K562 (cell line): ENCODE measurements around the gene ABHD16A. TPM values are rescaled to one million over a fixed set of nuclear protein-coding genes. Genes with fewer than 3 reads are reported as not detected.

ENCODE experiments used
- ATAC-seq: fragments of 200-7000 bp; cut with Tn5 transposase; 3 replicates; pipeline ENCODE4 v1.9.1; 2020; ENCODE audit warnings: moderate library complexity
- BruUV-seq: library from RNA; stranded (reverse); fragments of 400-500 nt; replicated peaks from 2 replicates; lab custom pipeline; 2021; lab: Mats Ljungman, UMichigan
- CTCF ChIA-PET: fragments of 300-600 bp; formaldehyde crosslinking; extraction: SDS; loops from one replicate; lab custom pipeline; 2021; ENCODE audit warnings: low intra/inter-chr PET ratio; lab: Yijun Ruan, JAX
- POLR2A ChIA-PET: fragments of 300-600, 350-650 bp; sonication (Branson Sonifier 250); formaldehyde crosslinking; extraction: SDS; loops from one replicate; lab custom pipeline; 2021; ENCODE audit warnings: antibody characterized with exemption, inconsistent platforms; lab: Yijun Ruan, JAX
- DNase-seq, 4 experiments: peaks; one replicate each; pipeline versions ENCODE4 v3.0.0 to v3.0.0-alpha.2; 2011 to 2018; ENCODE audit warnings: low spot score in 3 of 4, mixed read lengths in 3 of 4; ENCODE audit errors: extremely low read depth in 1 of 4
- FAIRE-seq: peaks from 2 replicates; lab custom pipeline; 2011; peaks lifted over from hg19 to GRCh38; lab: Jason Lieb, UNC
- H2AFZ ChIP-seq: 2 replicates; pipeline ENCODE4 v1.6.0; 2011; ENCODE audit warnings: low read depth, low read length, control low read depth, inconsistent platforms
- H3K27ac ChIP-seq: fragments of 200-600 bp; 3 replicates; pipeline ENCODE4 v1.8.0; 2011; ENCODE audit warnings: low read depth, mild to moderate bottlenecking, control low read depth, inconsistent platforms, low read length, moderate library complexity, mixed read lengths; ENCODE audit errors: extremely low read depth
- H3K27me3 ChIP-seq, 2 experiments: fragments of 300-600 bp in 1 of 2; 2 replicates in 1 of 2; 3 replicates in 1 of 2; pipeline versions ENCODE4 v1.6.0 to v1.8.0; 2011; ENCODE audit warnings: inconsistent platforms in 2 of 2, low read length in 2 of 2, mild to moderate bottlenecking in 1 of 2, mixed read lengths in 1 of 2, moderate library complexity in 1 of 2; ENCODE audit not compliant: control insufficient read depth in 2 of 2, insufficient read depth in 2 of 2
- H3K36me3 ChIP-seq: fragments of 300-600 bp; 3 replicates; pipeline ENCODE4 v1.8.0; 2011; ENCODE audit warnings: mild to moderate bottlenecking, low read length, inconsistent platforms; ENCODE audit not compliant: control insufficient read depth, insufficient read depth
- H3K4me1 ChIP-seq, 2 experiments: fragments of 200-600 bp in 1 of 2; replicated peaks in 1 of 2; 2 replicates in 1 of 2; 3 replicates in 1 of 2; pipeline versions ENCODE4 v1.5.1 to v1.8.0; 2011; ENCODE audit warnings: inconsistent platforms in 2 of 2, low read length in 2 of 2, mild to moderate bottlenecking in 1 of 2, mixed read lengths in 1 of 2, moderate library complexity in 1 of 2; ENCODE audit not compliant: control insufficient read depth in 2 of 2, insufficient read depth in 2 of 2
- H3K4me2 ChIP-seq: 2 replicates; pipeline ENCODE4 v1.6.1; 2011; ENCODE audit warnings: low read length, control low read depth, inconsistent platforms, mixed read lengths; ENCODE audit not compliant: insufficient read depth
- H3K4me3 ChIP-seq: fragments of 200-600 bp; sonication (generic), shearing (Covaris generic); 2 replicates; pipeline ENCODE4 v1.5.1; 2016; ENCODE audit warnings: control low read depth, inconsistent platforms
- H3K79me2 ChIP-seq: fragments of 200-600 bp; 3 replicates; pipeline ENCODE4 v1.8.0; 2011; ENCODE audit warnings: low read length, inconsistent platforms; ENCODE audit not compliant: control insufficient read depth, insufficient read depth
- H3K9ac ChIP-seq, 2 experiments: 2 replicates each; pipeline versions ENCODE4 v1.6.0 to v1.6.1; 2011; ENCODE audit warnings: low read depth in 2 of 2, low read length in 2 of 2, control low read depth in 1 of 2, inconsistent platforms in 1 of 2, mild to moderate bottlenecking in 1 of 2, mixed read lengths in 1 of 2; ENCODE audit not compliant: insufficient read depth in 1 of 2
- H3K9me1 ChIP-seq: one replicate; pipeline ENCODE4 v1.6.0; 2011; ENCODE audit warnings: inconsistent platforms, mild to moderate bottlenecking, low read length, moderate library complexity; ENCODE audit not compliant: control insufficient read depth, insufficient read depth
- H3K9me3 ChIP-seq: replicated peaks from 2 replicates; pipeline ENCODE4 v1.5.1; 2011; ENCODE audit warnings: low read depth, low read length, inconsistent platforms; ENCODE audit not compliant: control insufficient read depth, insufficient read depth
- H4K20me1 ChIP-seq: replicated peaks from 2 replicates; pipeline ENCODE4 v1.6.1; 2011; ENCODE audit warnings: low read length, inconsistent platforms, mixed read lengths; ENCODE audit not compliant: control insufficient read depth, insufficient read depth
- RREB1 ChIP-seq: fragments of 250-450 bp; sonication (Bioruptor Pico); IDR thresholded peaks from 2 replicates; pipeline ENCODE4 v1.4.0; 2020
- THAP12 ChIP-seq: fragments of 250-450 bp; sonication (Bioruptor Pico); IDR thresholded peaks from 2 replicates; pipeline ENCODE4 v1.9.0; 2021; ENCODE audit warnings: mild to moderate bottlenecking, inconsistent platforms
- WGBS: fragments of 100-300 bp; shearing (Covaris generic); methylation state at CpG from one replicate; pipeline ENCODE4 v1.1.6; 2016; ENCODE audit warnings: low coverage, mixed read lengths; ENCODE audit not compliant: insufficient coverage; ENCODE audit errors: missing lambda C conversion rate; 5-methylcytosine and 5-hydroxymethylcytosine counted together
- in situ Hi-C: fragments of 300-500 bp; cut with MboI; formaldehyde crosslinking; loops from 4 replicates; pipeline ENCODE4 v1.15.0; 2018; ENCODE audit warnings: inconsistent platforms, mixed read lengths
- intact Hi-C: fragments of 100-400 bp; cut with micrococcal nuclease; formaldehyde crosslinking; loops from 2 replicates; pipeline ENCODE4 v1.14.2; 2022
- polyA plus RNA-seq, 8 experiments: library from polyadenylated mRNA; depleted of rRNA in 4 of 8; stranded (reverse) in 5 of 8; unstranded in 3 of 8; fragments of >200 nt; fragmentation: Nextera tagmentation in 2 of 8; fragmentation: Illumina TruSeq in 1 of 8; extraction: Ambion mirVana in 2 of 8; extraction: Trizol in 1 of 8; gene quantifications; 2 replicates each; pipeline versions ENCODE4 v1.2.1 to v1.2.3, GENCODE V29; 2011 to 2014; ENCODE audit warnings: inconsistent platforms in 1 of 8, missing spikeins in 1 of 8
- total RNA-seq, 7 experiments: library from RNA; depleted of rRNA in 6 of 7; stranded (reverse); fragments of >200 nt in 6 of 7; fragmentation: Illumina TruSeq in 2 of 7; extraction: Trizol in 2 of 7; gene quantifications; 2 replicates each; pipeline versions ENCODE4 v1.2.1 to v1.2.3, GENCODE V29; 2011 to 2021; ENCODE audit warnings: low replicate concordance in 1 of 7
- TF ChIP-seq, protein P1 (sequence below): fragments of 450-650 bp; formaldehyde crosslinking; conservative IDR thresholded peaks from 2 replicates; pipeline ENCODE4 v1.4.0; 2022; ENCODE audit warnings: mild to moderate bottlenecking, missing genetic modification characterization
- TF ChIP-seq, protein P2 (sequence below): sonication (generic); formaldehyde crosslinking; IDR thresholded peaks from 2 replicates; pipeline ENCODE4 v1.8.1; 2023; ENCODE audit warnings: missing genetic modification reagents, mild to moderate bottlenecking, borderline replicate concordance

Gene ABHD16A
- total and polyA plus RNA-seq, 9 of the 15 experiments (the other 6 are each of a cell fraction or from before 2014, with no cell fraction given), result 25.8 to 120 (median 81.6) TPM

DNA sequence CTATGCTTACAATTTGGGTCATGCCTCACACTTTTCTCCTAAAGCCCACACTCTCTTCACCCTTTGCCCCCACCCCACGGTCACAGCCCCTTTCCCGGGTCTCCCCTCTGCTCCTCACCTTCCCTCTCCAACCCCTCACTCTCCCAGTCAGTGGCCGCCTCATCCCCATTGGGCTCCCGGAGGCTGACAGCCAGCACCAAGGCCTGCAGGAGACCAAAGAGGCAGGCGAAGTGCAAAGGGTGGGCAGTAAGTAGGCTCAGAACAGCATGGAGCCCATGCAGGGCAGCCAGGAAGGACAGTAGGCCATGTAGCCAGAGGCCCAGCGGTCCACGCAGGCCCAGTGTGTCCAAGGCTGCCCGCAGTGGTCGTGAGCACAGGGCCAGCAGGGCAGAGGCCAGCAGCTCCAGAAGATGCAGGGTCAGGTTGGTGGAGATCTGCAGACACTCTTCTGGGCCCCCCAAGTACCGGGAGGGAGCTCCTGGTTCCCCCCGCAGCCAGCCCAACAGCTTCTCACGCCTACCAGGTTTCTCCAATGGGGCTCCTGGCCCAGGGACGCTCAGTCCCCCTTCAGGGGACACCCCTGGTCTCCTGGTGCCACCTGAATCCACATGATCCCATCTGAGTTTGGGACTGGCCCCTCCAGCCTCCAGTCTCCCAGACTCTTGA is 44.0 kb downstream of the ABHD16A start:
- H3K4me2 ChIP-seq, result peak overlapping the region; percentile 98
- CTCF ChIA-PET, result no interaction called here
- H3K9me1 ChIP-seq, result no peaks in the 10 kb centered on the region
- peaks cover 65% of the 10 kb centered on the region for H3K36me3 ChIP-seq
- H3K79me2 ChIP-seq, result peaks cover 82% of the 10 kb centered on the region
- FAIRE-seq, result no peak
- intact Hi-C loops, result no loop called here
- peaks cover 47 to 61% of the 10 kb centered on the region in 2 experiments for H3K4me1 ChIP-seq
- peak overlapping the region; percentile 80 to 93 for H3K9ac ChIP-seq
- in situ Hi-C loops, result no loop called here
- H3K4me3 ChIP-seq, result peak overlapping the region; percentile 52
- peaks cover 8% of the 10 kb centered on the region; the same call in 1 of the 2 replicates for H4K20me1 ChIP-seq
- ATAC-seq, result peak; percentile 2; the same call in 1 of the 3 replicates
- H3K27ac ChIP-seq, result peak overlapping the region; percentile 80
- POLR2A ChIA-PET, result interaction anchor here (0.5 to 9.8 kb wide), 24 partner anchors 10 to 445 kb away, joined by 3 to 182 read pairs (median 4); partner anchors contain the start of genes C2, CLIC1, DDAH2 and DDX39B
- no peaks in the 10 kb centered on the region for H3K9me3 ChIP-seq
- no peaks in the 10 kb centered on the region for H3K27me3 ChIP-seq
- no peak for DNase-seq
- no peak overlapping the region for H2AFZ ChIP-seq
- WGBS, result 19% methylated on average over 13 of the region's 13 CpGs
- BruUV-seq, result no TSS peak
- TF ChIP-seq RREB1 (CRISPR knock-in tag), result 0 out of 2 replicates have a peak, but pooled peaks have one; percentile 62
- TF ChIP-seq, protein P1, sequence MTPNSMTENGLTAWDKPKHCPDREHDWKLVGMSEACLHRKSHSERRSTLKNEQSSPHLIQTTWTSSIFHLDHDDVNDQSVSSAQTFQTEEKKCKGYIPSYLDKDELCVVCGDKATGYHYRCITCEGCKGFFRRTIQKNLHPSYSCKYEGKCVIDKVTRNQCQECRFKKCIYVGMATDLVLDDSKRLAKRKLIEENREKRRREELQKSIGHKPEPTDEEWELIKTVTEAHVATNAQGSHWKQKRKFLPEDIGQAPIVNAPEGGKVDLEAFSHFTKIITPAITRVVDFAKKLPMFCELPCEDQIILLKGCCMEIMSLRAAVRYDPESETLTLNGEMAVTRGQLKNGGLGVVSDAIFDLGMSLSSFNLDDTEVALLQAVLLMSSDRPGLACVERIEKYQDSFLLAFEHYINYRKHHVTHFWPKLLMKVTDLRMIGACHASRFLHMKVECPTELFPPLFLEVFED, result 0 out of 2 replicates have a peak, but pooled peaks have one; percentile 61
- TF ChIP-seq, protein P2, sequence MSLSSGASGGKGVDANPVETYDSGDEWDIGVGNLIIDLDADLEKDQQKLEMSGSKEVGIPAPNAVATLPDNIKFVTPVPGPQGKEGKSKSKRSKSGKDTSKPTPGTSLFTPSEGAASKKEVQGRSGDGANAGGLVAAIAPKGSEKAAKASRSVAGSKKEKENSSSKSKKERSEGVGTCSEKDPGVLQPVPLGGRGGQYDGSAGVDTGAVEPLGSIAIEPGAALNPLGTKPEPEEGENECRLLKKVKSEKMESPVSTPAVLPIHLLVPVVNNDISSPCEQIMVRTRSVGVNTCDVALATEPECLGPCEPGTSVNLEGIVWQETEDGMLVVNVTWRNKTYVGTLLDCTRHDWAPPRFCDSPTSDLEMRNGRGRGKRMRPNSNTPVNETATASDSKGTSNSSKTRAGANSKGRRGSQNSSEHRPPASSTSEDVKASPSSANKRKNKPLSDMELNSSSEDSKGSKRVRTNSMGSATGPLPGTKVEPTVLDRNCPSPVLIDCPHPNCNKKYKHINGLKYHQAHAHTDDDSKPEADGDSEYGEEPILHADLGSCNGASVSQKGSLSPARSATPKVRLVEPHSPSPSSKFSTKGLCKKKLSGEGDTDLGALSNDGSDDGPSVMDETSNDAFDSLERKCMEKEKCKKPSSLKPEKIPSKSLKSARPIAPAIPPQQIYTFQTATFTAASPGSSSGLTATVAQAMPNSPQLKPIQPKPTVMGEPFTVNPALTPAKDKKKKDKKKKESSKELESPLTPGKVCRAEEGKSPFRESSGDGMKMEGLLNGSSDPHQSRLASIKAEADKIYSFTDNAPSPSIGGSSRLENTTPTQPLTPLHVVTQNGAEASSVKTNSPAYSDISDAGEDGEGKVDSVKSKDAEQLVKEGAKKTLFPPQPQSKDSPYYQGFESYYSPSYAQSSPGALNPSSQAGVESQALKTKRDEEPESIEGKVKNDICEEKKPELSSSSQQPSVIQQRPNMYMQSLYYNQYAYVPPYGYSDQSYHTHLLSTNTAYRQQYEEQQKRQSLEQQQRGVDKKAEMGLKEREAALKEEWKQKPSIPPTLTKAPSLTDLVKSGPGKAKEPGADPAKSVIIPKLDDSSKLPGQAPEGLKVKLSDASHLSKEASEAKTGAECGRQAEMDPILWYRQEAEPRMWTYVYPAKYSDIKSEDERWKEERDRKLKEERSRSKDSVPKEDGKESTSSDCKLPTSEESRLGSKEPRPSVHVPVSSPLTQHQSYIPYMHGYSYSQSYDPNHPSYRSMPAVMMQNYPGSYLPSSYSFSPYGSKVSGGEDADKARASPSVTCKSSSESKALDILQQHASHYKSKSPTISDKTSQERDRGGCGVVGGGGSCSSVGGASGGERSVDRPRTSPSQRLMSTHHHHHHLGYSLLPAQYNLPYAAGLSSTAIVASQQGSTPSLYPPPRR, result peak; percentile 49; the same call in 1 of the 2 replicates
- peak; percentile 69; the same call in 1 of the 2 replicates for TF ChIP-seq THAP12 (CRISPR knock-in tag)
